WTC11 (cell line): ENCODE results near the gene CHIT1.

Experiments used
- ELF4 ChIP-seq: sonication (generic); formaldehyde crosslinking; IDR thresholded peaks from 2 replicates; pipeline ENCODE4 v1.8.1; 2022; ENCODE audit warnings: low read depth, mild to moderate bottlenecking, moderate library complexity, missing genetic modification reagents
- EMX1 ChIP-seq: fragments of 250-450 bp; sonication (Bioruptor Pico); IDR thresholded peaks from 2 replicates; pipeline ENCODE4 v1.8.0; 2021; ENCODE audit warnings: mild to moderate bottlenecking
- ETV6 ChIP-seq: sonication (generic); formaldehyde crosslinking; IDR thresholded peaks from 2 replicates; pipeline ENCODE4 v1.8.1; 2022; ENCODE audit warnings: mild to moderate bottlenecking, missing genetic modification reagents
- NFE2L1 ChIP-seq: sonication (generic); formaldehyde crosslinking; IDR thresholded peaks from 2 replicates; pipeline ENCODE4 v1.8.1; 2023; ENCODE audit warnings: missing genetic modification reagents
- NR2C2 ChIP-seq: sonication (generic); formaldehyde crosslinking; IDR thresholded peaks from 2 replicates; pipeline ENCODE4 v1.8.0; 2022; ENCODE audit warnings: mild to moderate bottlenecking, missing genetic modification reagents
- TF ChIP-seq, protein P1 (sequence below): sonication (generic); formaldehyde crosslinking; IDR thresholded peaks from 2 replicates; pipeline ENCODE4 v1.8.1; 2022; ENCODE audit warnings: mild to moderate bottlenecking, missing genetic modification reagents, moderate library complexity, borderline replicate concordance
- TF ChIP-seq, protein P2 (sequence below): fragments of 200-600 bp; IDR thresholded peaks from 2 replicates; pipeline ENCODE4 v1.8.0; 2022; ENCODE audit warnings: antibody characterized with exemption
- TF ChIP-seq, protein P3 (sequence below): sonication (generic); formaldehyde crosslinking; IDR thresholded peaks from 2 replicates; pipeline ENCODE4 v1.8.0; 2022; ENCODE audit warnings: mild to moderate bottlenecking, missing genetic modification reagents
- TF ChIP-seq, protein P4 (sequence below): sonication (generic); formaldehyde crosslinking; IDR thresholded peaks from 2 replicates; pipeline ENCODE4 v1.8.0; 2023; ENCODE audit warnings: missing genetic modification reagents
- TF ChIP-seq, protein P5 (sequence below): sonication (generic); formaldehyde crosslinking; IDR thresholded peaks from 2 replicates; pipeline ENCODE4 v1.8.1; 2022; ENCODE audit warnings: low read depth, mild to moderate bottlenecking, moderate library complexity, missing genetic modification reagents, borderline replicate concordance
- TF ChIP-seq, protein P6 (sequence below): sonication (generic); formaldehyde crosslinking; conservative IDR thresholded peaks from 2 replicates; pipeline ENCODE4 v1.8.1; 2022; ENCODE audit warnings: mild to moderate bottlenecking, missing genetic modification reagents
- TF ChIP-seq, protein P7 (sequence below): sonication (generic); formaldehyde crosslinking; IDR thresholded peaks from 2 replicates; pipeline ENCODE4 v1.8.1; 2023; ENCODE audit warnings: mild to moderate bottlenecking, missing genetic modification reagents

DNA sequence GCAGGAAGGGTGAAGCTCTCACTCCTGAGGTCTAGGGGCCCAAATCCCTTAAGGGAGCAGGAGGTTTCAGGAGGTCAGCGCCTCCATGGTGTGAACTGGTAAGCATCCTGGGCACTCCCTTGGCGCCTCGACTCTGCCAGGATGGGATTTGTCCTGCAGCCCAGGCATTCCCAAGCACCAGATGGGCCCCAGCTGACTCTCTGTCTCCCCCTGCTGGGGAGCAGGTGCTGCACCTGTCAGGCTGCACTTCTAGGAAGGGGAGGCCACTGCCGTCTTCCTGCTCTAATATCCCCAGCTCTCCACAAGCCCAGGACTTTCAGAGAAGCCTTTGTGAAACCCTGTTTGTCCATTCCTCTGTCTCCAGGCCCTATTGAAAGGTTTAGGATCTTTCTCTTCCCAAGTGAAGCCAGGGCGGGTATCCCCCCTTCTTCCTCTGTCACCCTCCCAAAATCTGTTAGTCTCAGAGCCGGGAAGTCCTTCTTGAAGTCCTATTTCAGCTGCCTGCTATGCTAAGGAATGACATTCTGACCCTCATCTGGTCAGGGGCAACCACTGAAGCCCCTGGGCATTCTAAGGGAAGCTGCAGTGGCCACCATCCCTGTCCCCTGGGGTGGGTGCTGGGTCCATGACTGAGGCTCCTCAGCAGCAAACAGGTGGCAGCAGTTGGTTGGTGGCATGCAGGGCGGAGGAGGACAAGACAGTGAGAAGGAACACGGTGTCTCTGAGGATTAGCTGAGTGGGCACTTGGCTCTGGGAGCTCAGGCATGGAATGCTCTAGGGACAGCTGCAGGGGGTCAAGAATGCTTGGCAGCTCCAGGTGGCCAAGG, 57.1 kb downstream of the CHIT1 start:
- TF ChIP-seq, protein P1, sequence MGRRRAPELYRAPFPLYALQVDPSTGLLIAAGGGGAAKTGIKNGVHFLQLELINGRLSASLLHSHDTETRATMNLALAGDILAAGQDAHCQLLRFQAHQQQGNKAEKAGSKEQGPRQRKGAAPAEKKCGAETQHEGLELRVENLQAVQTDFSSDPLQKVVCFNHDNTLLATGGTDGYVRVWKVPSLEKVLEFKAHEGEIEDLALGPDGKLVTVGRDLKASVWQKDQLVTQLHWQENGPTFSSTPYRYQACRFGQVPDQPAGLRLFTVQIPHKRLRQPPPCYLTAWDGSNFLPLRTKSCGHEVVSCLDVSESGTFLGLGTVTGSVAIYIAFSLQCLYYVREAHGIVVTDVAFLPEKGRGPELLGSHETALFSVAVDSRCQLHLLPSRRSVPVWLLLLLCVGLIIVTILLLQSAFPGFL, result no peak
- TF ChIP-seq, protein P2, sequence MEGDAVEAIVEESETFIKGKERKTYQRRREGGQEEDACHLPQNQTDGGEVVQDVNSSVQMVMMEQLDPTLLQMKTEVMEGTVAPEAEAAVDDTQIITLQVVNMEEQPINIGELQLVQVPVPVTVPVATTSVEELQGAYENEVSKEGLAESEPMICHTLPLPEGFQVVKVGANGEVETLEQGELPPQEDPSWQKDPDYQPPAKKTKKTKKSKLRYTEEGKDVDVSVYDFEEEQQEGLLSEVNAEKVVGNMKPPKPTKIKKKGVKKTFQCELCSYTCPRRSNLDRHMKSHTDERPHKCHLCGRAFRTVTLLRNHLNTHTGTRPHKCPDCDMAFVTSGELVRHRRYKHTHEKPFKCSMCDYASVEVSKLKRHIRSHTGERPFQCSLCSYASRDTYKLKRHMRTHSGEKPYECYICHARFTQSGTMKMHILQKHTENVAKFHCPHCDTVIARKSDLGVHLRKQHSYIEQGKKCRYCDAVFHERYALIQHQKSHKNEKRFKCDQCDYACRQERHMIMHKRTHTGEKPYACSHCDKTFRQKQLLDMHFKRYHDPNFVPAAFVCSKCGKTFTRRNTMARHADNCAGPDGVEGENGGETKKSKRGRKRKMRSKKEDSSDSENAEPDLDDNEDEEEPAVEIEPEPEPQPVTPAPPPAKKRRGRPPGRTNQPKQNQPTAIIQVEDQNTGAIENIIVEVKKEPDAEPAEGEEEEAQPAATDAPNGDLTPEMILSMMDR, result peak; percentile 96
- TF ChIP-seq, protein P3, sequence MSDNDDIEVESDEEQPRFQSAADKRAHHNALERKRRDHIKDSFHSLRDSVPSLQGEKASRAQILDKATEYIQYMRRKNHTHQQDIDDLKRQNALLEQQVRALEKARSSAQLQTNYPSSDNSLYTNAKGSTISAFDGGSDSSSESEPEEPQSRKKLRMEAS (CRISPR knock-in tag), result no peak
- no peak for TF ChIP-seq EMX1 (CRISPR knock-in tag)
- TF ChIP-seq NFE2L1 (CRISPR knock-in tag), result no peak
- TF ChIP-seq ELF4 (CRISPR knock-in tag), result no peak
- TF ChIP-seq NR2C2 (CRISPR knock-in tag), result no peak
- TF ChIP-seq, protein P4, sequence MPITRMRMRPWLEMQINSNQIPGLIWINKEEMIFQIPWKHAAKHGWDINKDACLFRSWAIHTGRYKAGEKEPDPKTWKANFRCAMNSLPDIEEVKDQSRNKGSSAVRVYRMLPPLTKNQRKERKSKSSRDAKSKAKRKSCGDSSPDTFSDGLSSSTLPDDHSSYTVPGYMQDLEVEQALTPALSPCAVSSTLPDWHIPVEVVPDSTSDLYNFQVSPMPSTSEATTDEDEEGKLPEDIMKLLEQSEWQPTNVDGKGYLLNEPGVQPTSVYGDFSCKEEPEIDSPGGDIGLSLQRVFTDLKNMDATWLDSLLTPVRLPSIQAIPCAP (CRISPR knock-in tag), result no peak
- TF ChIP-seq, protein P5, sequence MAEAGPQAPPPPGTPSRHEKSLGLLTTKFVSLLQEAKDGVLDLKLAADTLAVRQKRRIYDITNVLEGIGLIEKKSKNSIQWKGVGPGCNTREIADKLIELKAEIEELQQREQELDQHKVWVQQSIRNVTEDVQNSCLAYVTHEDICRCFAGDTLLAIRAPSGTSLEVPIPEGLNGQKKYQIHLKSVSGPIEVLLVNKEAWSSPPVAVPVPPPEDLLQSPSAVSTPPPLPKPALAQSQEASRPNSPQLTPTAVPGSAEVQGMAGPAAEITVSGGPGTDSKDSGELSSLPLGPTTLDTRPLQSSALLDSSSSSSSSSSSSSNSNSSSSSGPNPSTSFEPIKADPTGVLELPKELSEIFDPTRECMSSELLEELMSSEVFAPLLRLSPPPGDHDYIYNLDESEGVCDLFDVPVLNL (CRISPR knock-in tag), result no peak
- TF ChIP-seq, protein P6, sequence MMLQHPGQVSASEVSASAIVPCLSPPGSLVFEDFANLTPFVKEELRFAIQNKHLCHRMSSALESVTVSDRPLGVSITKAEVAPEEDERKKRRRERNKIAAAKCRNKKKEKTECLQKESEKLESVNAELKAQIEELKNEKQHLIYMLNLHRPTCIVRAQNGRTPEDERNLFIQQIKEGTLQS (CRISPR knock-in tag), result no peak
- TF ChIP-seq, protein P7, sequence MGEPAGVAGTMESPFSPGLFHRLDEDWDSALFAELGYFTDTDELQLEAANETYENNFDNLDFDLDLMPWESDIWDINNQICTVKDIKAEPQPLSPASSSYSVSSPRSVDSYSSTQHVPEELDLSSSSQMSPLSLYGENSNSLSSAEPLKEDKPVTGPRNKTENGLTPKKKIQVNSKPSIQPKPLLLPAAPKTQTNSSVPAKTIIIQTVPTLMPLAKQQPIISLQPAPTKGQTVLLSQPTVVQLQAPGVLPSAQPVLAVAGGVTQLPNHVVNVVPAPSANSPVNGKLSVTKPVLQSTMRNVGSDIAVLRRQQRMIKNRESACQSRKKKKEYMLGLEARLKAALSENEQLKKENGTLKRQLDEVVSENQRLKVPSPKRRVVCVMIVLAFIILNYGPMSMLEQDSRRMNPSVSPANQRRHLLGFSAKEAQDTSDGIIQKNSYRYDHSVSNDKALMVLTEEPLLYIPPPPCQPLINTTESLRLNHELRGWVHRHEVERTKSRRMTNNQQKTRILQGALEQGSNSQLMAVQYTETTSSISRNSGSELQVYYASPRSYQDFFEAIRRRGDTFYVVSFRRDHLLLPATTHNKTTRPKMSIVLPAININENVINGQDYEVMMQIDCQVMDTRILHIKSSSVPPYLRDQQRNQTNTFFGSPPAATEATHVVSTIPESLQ (CRISPR knock-in tag), result no peak
- no peak for TF ChIP-seq ETV6 (CRISPR knock-in tag)
